Measurements from ENCODE around the gene CTNNA3.

- no peak for TF ChIP-seq POLR2A (IDR thresholded peaks at IDR 0.05)
- no peak for TF ChIP-seq CTCF (IDR thresholded peaks at IDR 0.05)
Measured at GRCh38 chr10:66671562-66671961, 1024.4 kb downstream of the CTNNA3 start.

All from testis (tissue), 2 donors.